IPS-15b (cell line): Measurements from ENCODE around the gene METTL4.
"Not testable (repeated sequence)": the region's sequence is repeated elsewhere in the genome, so short reads cannot be mapped to it uniquely, and the experiment has no call there.

Experiments
- H3K27me3 ChIP-seq: one replicate; pipeline ENCODE4 v1.6.1; 2013; ENCODE audit warnings: low read length; ENCODE audit not compliant: control insufficient read depth, insufficient read depth
- H3K36me3 ChIP-seq: one replicate; pipeline ENCODE4 v1.6.1; 2013; ENCODE audit warnings: low read length; ENCODE audit not compliant: control insufficient read depth, insufficient read depth
- H3K4me1 ChIP-seq: one replicate; pipeline ENCODE4 v1.6.1; 2013; ENCODE audit warnings: mild to moderate bottlenecking, low read length; ENCODE audit not compliant: control insufficient read depth, insufficient read depth
- H3K4me3 ChIP-seq: one replicate; pipeline ENCODE4 v1.5.1; 2013; ENCODE audit warnings: low read depth, low read length
- H3K9ac ChIP-seq: one replicate; pipeline ENCODE4 v1.6.1; 2013; ENCODE audit warnings: low read depth, mild to moderate bottlenecking, low read length
- H3K9me3 ChIP-seq: one replicate; pipeline ENCODE4 v1.6.1; 2013; ENCODE audit warnings: mild to moderate bottlenecking, low read length; ENCODE audit not compliant: control insufficient read depth, insufficient read depth

Gene METTL4

GRCh38 chr18:2536063-2536462 is 35.2 kb downstream of the METTL4 start:
- Histone ChIP-seq H3K36me3 (no peaks in the 10 kb centered on the region), H3K4me1 (no peaks in the 10 kb centered on the region), H3K27me3 (no peaks in the 10 kb centered on the region), H3K4me3 (no peak overlapping the region), H3K9me3 (no peaks in the 10 kb centered on the region), H3K9ac (no peak overlapping the region)

DNA sequence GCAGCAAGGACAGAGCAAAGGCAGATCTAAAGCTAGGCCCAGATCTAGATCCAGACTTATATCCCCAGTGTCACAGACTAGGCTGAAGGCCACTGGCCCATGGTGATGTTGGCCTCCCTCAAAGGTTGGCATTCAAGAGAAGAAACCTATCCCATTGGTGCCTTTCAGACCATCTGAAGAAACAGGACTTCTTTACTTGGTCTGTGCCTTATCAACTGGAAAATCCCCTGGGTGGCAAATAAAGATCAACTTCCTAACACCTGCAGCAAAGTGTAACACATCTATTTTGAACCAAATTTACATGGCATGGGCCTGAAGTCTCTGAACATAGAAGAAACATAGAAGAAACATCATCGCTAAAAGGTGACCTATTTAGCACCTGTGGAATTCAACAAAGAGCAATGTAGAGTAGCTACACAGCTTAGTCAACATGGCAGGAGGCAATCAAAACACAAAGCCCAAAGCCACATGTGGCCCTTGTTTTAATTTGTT is 35.8 kb downstream of the METTL4 start:
- Histone ChIP-seq H3K27me3 (no peaks in the 10 kb centered on the region), H3K9ac (no peak overlapping the region), H3K9me3 (no peaks in the 10 kb centered on the region), H3K4me3 (no peak overlapping the region), H3K36me3 (no peaks in the 10 kb centered on the region), H3K4me1 (no peaks in the 10 kb centered on the region)

DNA sequence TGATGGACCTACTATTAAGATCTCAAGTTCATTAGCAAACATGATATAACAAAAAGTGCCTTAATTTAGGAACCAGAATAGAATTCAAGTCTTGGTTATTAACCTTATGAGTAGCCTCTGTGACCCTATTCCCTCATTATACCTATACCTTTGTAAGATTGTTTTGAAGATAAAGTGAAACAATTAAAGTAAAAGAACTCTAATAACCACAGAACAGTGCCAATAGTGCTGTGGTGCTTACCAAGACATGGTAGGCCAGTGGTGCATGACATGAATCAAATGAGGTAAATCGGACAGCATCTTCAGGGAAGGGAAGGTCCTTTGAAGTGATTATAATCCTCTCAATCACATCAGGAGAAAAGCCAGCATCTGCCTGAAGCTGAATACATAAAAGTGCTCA is 36.4 kb downstream of the METTL4 start:
- H3K9me3 ChIP-seq, result no peaks in the 10 kb centered on the region
- no peaks in the 10 kb centered on the region for H3K4me1 ChIP-seq
- no peaks in the 10 kb centered on the region for H3K36me3 ChIP-seq
- H3K4me3 ChIP-seq, result no peak overlapping the region
- no peak overlapping the region for H3K9ac ChIP-seq
- no peaks in the 10 kb centered on the region for H3K27me3 ChIP-seq

- Histone ChIP-seq H3K36me3 (no peaks in the 10 kb centered on the region), H3K9me3 (no peaks in the 10 kb centered on the region), H3K9ac (no peak overlapping the region), H3K27me3 (no peaks in the 10 kb centered on the region), H3K4me3 (no peak overlapping the region), H3K4me1 (no peaks in the 10 kb centered on the region)
These were observed 38.5 kb downstream of the METTL4 start for GRCh38 chr18:2532797-2533196.

DNA sequence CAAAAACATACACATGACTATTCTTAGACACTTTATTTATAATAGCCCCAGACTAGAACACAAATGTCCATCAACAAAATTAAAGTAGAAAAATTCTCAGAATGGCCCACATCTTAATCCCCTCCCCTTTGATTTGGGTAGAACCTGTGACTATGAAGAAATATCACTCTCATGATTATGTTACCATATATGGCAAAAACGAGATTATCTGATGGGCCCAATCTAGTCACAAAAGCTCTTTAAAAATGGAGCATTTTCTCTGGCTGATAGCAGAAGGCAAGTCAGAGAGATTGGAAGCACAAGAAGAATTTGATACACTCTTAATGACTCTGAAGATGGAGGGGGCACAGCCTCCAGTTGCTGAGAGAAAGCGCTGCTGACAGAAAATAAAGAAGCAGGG is 39.6 kb downstream of the METTL4 start:
- Histone ChIP-seq H3K27me3 (no peaks in the 10 kb centered on the region), H3K4me3 (no peak overlapping the region), H3K4me1 (no peaks in the 10 kb centered on the region), H3K36me3 (no peaks in the 10 kb centered on the region), H3K9me3 (no peaks in the 10 kb centered on the region), H3K9ac (no peak overlapping the region)

GRCh38 chr18:2529154-2529553 is 42.2 kb downstream of the METTL4 start:
- no peak overlapping the region for H3K4me3 ChIP-seq
- H3K9ac ChIP-seq, result no peak overlapping the region

GRCh38 chr18:2526329-2526728 is 45.0 kb downstream of the METTL4 start:
- H3K27me3 ChIP-seq, result no peaks in the 10 kb centered on the region
- H3K36me3 ChIP-seq, result no peaks in the 10 kb centered on the region
- no peak overlapping the region for H3K9ac ChIP-seq
- no peaks in the 10 kb centered on the region for H3K4me1 ChIP-seq
- no peaks in the 10 kb centered on the region for H3K9me3 ChIP-seq
- H3K4me3 ChIP-seq, result no peak overlapping the region

More at GRCh38 chr18:2529154-2529553, 42.2 kb downstream of the METTL4 start:
- Histone ChIP-seq H3K4me1 (no peaks in the 10 kb centered on the region), H3K9me3 (no peaks in the 10 kb centered on the region), H3K36me3 (no peaks in the 10 kb centered on the region), H3K27me3 (no peaks in the 10 kb centered on the region)

DNA sequence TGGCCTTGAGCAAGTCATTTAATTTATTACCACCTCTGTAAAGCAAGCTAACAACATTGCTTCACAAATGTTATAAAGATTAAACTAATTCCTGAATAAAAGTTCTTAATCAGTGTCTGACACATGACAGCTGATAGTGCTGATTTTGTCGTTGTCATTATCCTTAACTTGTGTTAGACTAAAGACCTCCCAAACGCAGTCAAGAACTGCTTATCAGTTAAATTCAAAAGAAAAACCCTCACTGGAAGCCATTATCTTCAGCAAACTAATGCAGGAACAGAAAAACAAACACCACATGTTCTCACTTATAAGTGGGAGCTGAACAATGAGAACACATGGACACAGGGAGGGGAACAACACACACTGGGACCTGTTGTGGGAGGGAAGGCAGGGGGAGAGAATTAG is 46.5 kb downstream of the METTL4 start:
- not testable (repeated sequence) for H3K9ac ChIP-seq, H3K27me3 ChIP-seq, H3K36me3 ChIP-seq, H3K4me1 ChIP-seq, H3K4me3 ChIP-seq, H3K9me3 ChIP-seq

GRCh38 chr18:2522112-2522511 is 49.2 kb downstream of the METTL4 start:
- Histone ChIP-seq H3K4me1 (no peaks in the 10 kb centered on the region), H3K36me3 (no peaks in the 10 kb centered on the region), H3K27me3 (no peaks in the 10 kb centered on the region), H3K9ac (no peak overlapping the region), H3K9me3 (no peaks in the 10 kb centered on the region), H3K4me3 (no peak overlapping the region)

DNA sequence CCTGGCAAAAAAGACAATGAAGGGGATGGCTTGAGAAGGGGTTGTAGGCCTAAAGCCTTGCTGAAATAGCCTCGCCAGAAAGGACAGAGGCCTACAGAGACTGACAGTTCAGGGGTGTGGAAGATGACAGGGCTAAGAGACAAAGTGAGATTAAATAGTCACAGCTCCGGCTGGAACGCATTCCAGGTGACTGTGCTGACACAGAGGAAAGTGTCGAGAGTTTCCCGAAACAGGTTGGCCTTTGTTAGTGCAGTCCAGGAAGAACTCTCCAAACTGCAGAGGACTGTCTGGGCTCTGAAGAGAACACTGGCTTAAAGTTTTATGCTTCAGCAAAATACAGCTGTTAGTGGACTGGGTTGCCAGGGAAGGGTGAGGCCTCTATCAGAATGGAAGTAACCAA is 52.8 kb downstream of the METTL4 start:
- Histone ChIP-seq H3K9me3 (no peaks in the 10 kb centered on the region), H3K4me1 (no peaks in the 10 kb centered on the region), H3K36me3 (no peaks in the 10 kb centered on the region)

DNA sequence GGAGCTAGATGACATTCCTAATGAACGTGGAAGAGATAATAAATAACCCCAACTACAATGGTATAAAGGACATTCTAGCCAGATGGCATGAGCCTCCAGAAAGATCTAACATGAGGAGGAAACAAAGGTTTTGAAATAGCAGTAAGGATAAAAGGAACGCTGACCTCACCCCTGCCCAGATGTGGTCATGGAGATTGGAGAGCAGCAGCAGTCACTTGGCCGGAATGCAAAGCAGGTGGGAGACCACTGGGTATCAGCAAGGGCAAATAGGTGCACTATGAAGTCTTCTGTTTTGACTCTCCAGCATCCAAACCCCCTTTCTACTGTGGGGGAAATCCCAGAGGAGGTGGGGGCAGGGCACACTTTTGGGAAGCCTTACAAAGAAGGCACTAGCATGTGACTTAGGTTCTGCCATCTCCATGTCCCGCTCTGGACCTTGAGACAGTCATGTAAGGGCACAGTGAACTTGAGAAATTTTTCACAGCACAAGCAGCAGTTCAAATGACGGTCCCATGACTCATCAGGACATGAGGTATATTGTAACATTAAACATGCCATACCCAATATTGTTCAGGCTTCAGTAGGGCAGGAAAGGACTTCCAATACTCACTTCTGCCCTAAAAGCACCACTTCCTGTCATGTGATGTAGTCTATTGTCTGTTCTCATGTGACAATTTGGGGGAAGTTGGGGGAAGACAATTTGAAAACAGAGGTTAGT is 55.2 kb downstream of the METTL4 start:
- H3K9me3 ChIP-seq, result no peaks in the 10 kb centered on the region
- H3K4me1 ChIP-seq, result no peaks in the 10 kb centered on the region
- no peak overlapping the region for H3K4me3 ChIP-seq
- no peak overlapping the region for H3K9ac ChIP-seq
- H3K36me3 ChIP-seq, result no peaks in the 10 kb centered on the region
- no peaks in the 10 kb centered on the region for H3K27me3 ChIP-seq

More for the DNA sequence above, 52.8 kb downstream of the METTL4 start:
- Histone ChIP-seq H3K27me3 (no peaks in the 10 kb centered on the region), H3K9ac (no peak overlapping the region), H3K4me3 (no peak overlapping the region)

DNA sequence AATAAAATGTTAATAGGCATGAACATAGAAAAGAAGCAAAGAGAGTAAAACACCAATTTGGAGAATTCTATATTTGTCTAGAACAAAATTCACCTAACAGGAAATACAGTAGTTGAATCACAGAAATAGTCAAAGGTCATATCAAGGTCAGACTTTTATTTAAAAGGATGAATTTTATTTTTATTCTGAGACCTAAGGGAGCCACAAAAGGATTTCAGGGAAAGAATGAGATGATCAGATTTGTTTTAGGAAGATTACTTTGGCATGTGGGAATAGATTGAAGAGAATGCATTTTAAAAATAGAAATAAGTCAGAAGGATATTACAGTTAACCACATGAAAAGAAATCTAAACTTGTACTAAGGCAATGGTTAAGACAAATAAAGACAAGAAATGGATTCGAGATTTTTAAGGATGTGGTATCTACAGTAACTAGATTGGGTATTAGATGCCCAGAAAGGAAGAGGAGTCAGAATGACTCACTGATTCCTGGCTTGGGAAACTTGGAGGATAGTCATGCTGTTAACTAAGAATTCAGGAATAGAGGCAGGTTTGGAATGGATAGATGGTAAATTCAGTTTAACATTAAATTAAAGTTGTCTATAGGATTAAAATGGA is 56.0 kb downstream of the METTL4 start:
- H3K4me1 ChIP-seq, result no peaks in the 10 kb centered on the region

More for the DNA sequence above, 56.0 kb downstream of the METTL4 start:
- Histone ChIP-seq H3K4me3 (no peak overlapping the region), H3K9ac (no peak overlapping the region), H3K27me3 (no peaks in the 10 kb centered on the region), H3K36me3 (no peaks in the 10 kb centered on the region), H3K9me3 (no peaks in the 10 kb centered on the region)
